IMR-90 (cell line): ENCODE data around the gene TOB2. TPM values are rescaled to one million over a fixed set of nuclear protein-coding genes. Genes with fewer than 3 reads are reported as not detected.

Experiments used
- ATAC-seq: fragments of 200-7000 bp; cut with Tn5 transposase; 2 replicates; pipeline ENCODE4 v1.9.1; 2020; ENCODE audit warnings: low read depth, mild to moderate bottlenecking, moderate library complexity
- BruUV-seq: library from RNA; stranded (reverse); fragments of 400-500 nt; replicated peaks from 2 replicates; lab custom pipeline; 2021; lab: Mats Ljungman, UMichigan
- CTCF ChIA-PET: fragments of 300-600 bp; formaldehyde crosslinking; extraction: SDS; loops from one replicate; lab custom pipeline; 2021; ENCODE audit warnings: antibody characterized with exemption; lab: Yijun Ruan, JAX
- POLR2A ChIA-PET: fragments of 300-600 bp; sonication (Branson Sonifier 250); formaldehyde crosslinking; loops from one replicate; lab custom pipeline; 2022; ENCODE audit warnings: antibody characterized with exemption; ENCODE audit not compliant: unreplicated experiment; lab: Charles Lee
- DNase-seq: peaks from one replicate; pipeline ENCODE4 v3.0.0; 2013
- H2AFZ ChIP-seq: replicated peaks from 2 replicates; pipeline ENCODE3; 2013; ENCODE audit warnings: low read length, mild to moderate bottlenecking; ENCODE audit not compliant: poor library complexity
- H2AK5ac ChIP-seq: 2 replicates; pipeline ENCODE4 v1.6.1; 2013; ENCODE audit warnings: low read depth, low read length, inconsistent platforms
- H2AK9ac ChIP-seq: replicated peaks from 2 replicates; pipeline ENCODE3; 2013; ENCODE audit warnings: mild to moderate bottlenecking, low read depth, low read length, moderate library complexity; ENCODE audit not compliant: poor library complexity
- H2BK120ac ChIP-seq: 2 replicates; pipeline ENCODE4 v1.6.1; 2013; ENCODE audit warnings: low read depth, low read length, inconsistent platforms
- H2BK15ac ChIP-seq: 3 replicates; pipeline ENCODE4 v1.6.1; 2013; ENCODE audit warnings: low read depth, low read length, inconsistent platforms
- H2BK20ac ChIP-seq: 2 replicates; pipeline ENCODE4 v1.6.1; 2013; ENCODE audit warnings: low read depth, mild to moderate bottlenecking, inconsistent platforms, low read length, moderate library complexity
- H2BK5ac ChIP-seq: 2 replicates; pipeline ENCODE4 v1.6.1; 2013; ENCODE audit warnings: mild to moderate bottlenecking, low read depth, low read length, inconsistent platforms; ENCODE audit not compliant: poor library complexity, severe bottlenecking
- H3K14ac ChIP-seq: replicated peaks from 2 replicates; pipeline ENCODE4 v1.6.1; 2013; ENCODE audit warnings: low read depth, low read length, inconsistent platforms
- H3K18ac ChIP-seq: 2 replicates; pipeline ENCODE4 v1.6.1; 2013; ENCODE audit warnings: low read depth, low read length, control low read depth
- H3K23ac ChIP-seq: 2 replicates; pipeline ENCODE4 v1.6.1; 2013; ENCODE audit warnings: low read depth, low read length, inconsistent platforms
- H3K27ac ChIP-seq: 2 replicates; pipeline ENCODE4 v1.5.1; 2013; ENCODE audit warnings: mild to moderate bottlenecking, control low read depth, low read length; ENCODE audit not compliant: insufficient read depth
- H3K27me3 ChIP-seq: 2 replicates; pipeline ENCODE4 v1.6.1; 2013; ENCODE audit warnings: low read length; ENCODE audit not compliant: control insufficient read depth, insufficient read depth
- H3K36me3 ChIP-seq: 2 replicates; pipeline ENCODE4 v1.6.1; 2013; ENCODE audit warnings: low read length, mixed read lengths; ENCODE audit not compliant: control insufficient read depth, insufficient read depth
- H3K4ac ChIP-seq: 2 replicates; pipeline ENCODE4 v1.6.1; 2013; ENCODE audit warnings: low read depth, low read length, inconsistent platforms
- H3K4me1 ChIP-seq: 2 replicates; pipeline ENCODE4 v1.6.1; 2013; ENCODE audit warnings: low read length, mixed read lengths; ENCODE audit not compliant: control insufficient read depth, insufficient read depth
- H3K4me2 ChIP-seq: 2 replicates; pipeline ENCODE4 v1.6.1; 2013; ENCODE audit warnings: low read depth, mild to moderate bottlenecking, control low read depth, low read length, moderate library complexity
- H3K4me3 ChIP-seq: 2 replicates; pipeline ENCODE4 v1.5.1; 2013; ENCODE audit warnings: low read depth, mild to moderate bottlenecking, control low read depth, low read length, moderate library complexity; ENCODE audit not compliant: insufficient read depth
- H3K56ac ChIP-seq: 2 replicates; pipeline ENCODE4 v1.6.1; 2013; ENCODE audit warnings: low read length, inconsistent platforms; ENCODE audit not compliant: insufficient read depth; ENCODE audit errors: extremely low read depth
- H3K79me1 ChIP-seq, 2 experiments: 2 replicates each; pipeline ENCODE4 v1.6.1; 2013; ENCODE audit warnings: low read length in 2 of 2, inconsistent platforms in 1 of 2, low read depth in 1 of 2
- H3K9ac ChIP-seq: 2 replicates; pipeline ENCODE4 v1.6.1; 2013; ENCODE audit warnings: low read depth, low read length, control low read depth
- H3K9me1 ChIP-seq: 2 replicates; pipeline ENCODE4 v1.6.1; 2013; ENCODE audit warnings: low read length, inconsistent platforms; ENCODE audit not compliant: insufficient read depth
- H3K9me3 ChIP-seq: 2 replicates; pipeline ENCODE4 v1.6.1; 2013; ENCODE audit warnings: low read length; ENCODE audit not compliant: control insufficient read depth, insufficient read depth
- H4K20me1 ChIP-seq: 2 replicates; pipeline ENCODE4 v1.6.1; 2013; ENCODE audit warnings: low read length, inconsistent platforms; ENCODE audit not compliant: insufficient read depth
- H4K5ac ChIP-seq: 2 replicates; pipeline ENCODE4 v1.6.1; 2013; ENCODE audit warnings: mild to moderate bottlenecking, low read depth, low read length, control low read depth
- H4K8ac ChIP-seq, 2 experiments: 2 replicates each; pipeline ENCODE4 v1.6.1; 2013; ENCODE audit warnings: low read depth in 2 of 2, low read length in 2 of 2, control low read depth in 1 of 2, inconsistent platforms in 1 of 2
- H4K91ac ChIP-seq: 2 replicates; pipeline ENCODE4 v1.6.1; 2013; ENCODE audit warnings: low read depth, low read length, inconsistent platforms; ENCODE audit not compliant: insufficient read depth
- CHD1 ChIP-seq: IDR thresholded peaks from 2 replicates; pipeline ENCODE4 v1.6.1; 2012; ENCODE audit warnings: low read depth, low read length, improper control_type of control experiment
- ELK1 ChIP-seq: fragments of 150-350 bp; IDR thresholded peaks from 2 replicates; pipeline ENCODE4 v1.6.1; 2016; ENCODE audit warnings: low read depth, mild to moderate bottlenecking, low read length, moderate library complexity, borderline replicate concordance
- FOS ChIP-seq: fragments of 150-350 bp; IDR thresholded peaks from 2 replicates; pipeline ENCODE4 v1.6.1; 2016; ENCODE audit warnings: low read depth, low read length
- MAZ ChIP-seq: IDR thresholded peaks from 2 replicates; pipeline ENCODE4 v1.6.1; 2012; ENCODE audit warnings: low read depth, mild to moderate bottlenecking, low read length, improper control_type of control experiment, moderate library complexity, borderline replicate concordance
- RAD21 ChIP-seq: IDR thresholded peaks from 2 replicates; pipeline ENCODE4 v1.6.1; 2012; ENCODE audit warnings: low read length, improper control_type of control experiment
- RCOR1 ChIP-seq: IDR thresholded peaks from 2 replicates; pipeline ENCODE4 v1.6.1; 2012; ENCODE audit warnings: mild to moderate bottlenecking, low read length, improper control_type of control experiment; ENCODE audit not compliant: insufficient replicate concordance
- RFX5 ChIP-seq: IDR thresholded peaks from 2 replicates; pipeline ENCODE4 v1.8.0; 2012; ENCODE audit warnings: low read depth, mild to moderate bottlenecking, low read length, moderate library complexity
- WGBS, 2 experiments: methylation state at CpG; one replicate each; pipeline versions ENCODE4 v1.1.5 to v1.1.7; 2013; ENCODE audit warnings: missing lambda C conversion rate in 2 of 2; ENCODE audit not compliant: insufficient read length in 1 of 2; ENCODE audit errors: extremely low coverage in 2 of 2; 5-methylcytosine and 5-hydroxymethylcytosine counted together
- dilution Hi-C: fragments of 300-500 bp; cut with HindIII; formaldehyde crosslinking; loops from one replicate; pipeline ENCODE4 v1.14.3; 2018; ENCODE audit warnings: low sequenced_read_pairs; ENCODE audit not compliant: unreplicated experiment
- in situ Hi-C: fragments of 300-500 bp; cut with MboI; formaldehyde crosslinking; loops from 3 replicates; pipeline ENCODE4 v1.14.3; 2019; ENCODE audit warnings: low sequenced_read_pairs, inconsistent platforms, mixed read lengths
- intact Hi-C: fragments of 100-400 bp; cut with micrococcal nuclease; formaldehyde crosslinking; loops from 2 replicates; pipeline ENCODE4 v1.10.0; 2022
- polyA plus RNA-seq, 3 experiments: library from polyadenylated mRNA; depleted of rRNA; stranded (reverse); fragments of >200 nt; gene quantifications; 2 replicates each; pipeline ENCODE4 v1.2.3, GENCODE V29; 2012; ENCODE audit warnings: low replicate concordance in 1 of 3
- total RNA-seq: library from RNA; depleted of rRNA; stranded (reverse); fragments of >200 nt; gene quantifications from 2 replicates; pipeline ENCODE4 v1.2.3, GENCODE V29; 2012

TOB2 gene
- total and polyA plus RNA-seq, 2 of the 4 experiments (the other 2 are of a cell fraction): 17.4 to 23.3 TPM

GRCh38 chr22:41425660-41426365, 20.8 kb downstream of the TOB2 start:
- H3K4me3 ChIP-seq: no peak overlapping the region
- no peak overlapping the region for H3K9ac ChIP-seq
- H2AK5ac ChIP-seq: no peak overlapping the region
- no peak for TF ChIP-seq RFX5
- no peak for TF ChIP-seq MAZ
- no peak for TF ChIP-seq FOS
- TF ChIP-seq RAD21: no peak
- no peak for TF ChIP-seq CHD1
- TF ChIP-seq RCOR1: no peak
- no peak for TF ChIP-seq ELK1
- no peak overlapping the region for H2AK9ac ChIP-seq
- peaks cover 14% of the 10 kb centered on the region for H3K36me3 ChIP-seq
- no peak overlapping the region for H3K14ac ChIP-seq
- H3K9me3 ChIP-seq: no peaks in the 10 kb centered on the region
- H2BK15ac ChIP-seq: no peak overlapping the region
- no peak overlapping the region for H3K23ac ChIP-seq
- H4K8ac ChIP-seq: no peak overlapping the region
- no peaks in the 10 kb centered on the region for H3K27me3 ChIP-seq
- no CpG with 5 or more reads among the region's 9 CpGs for WGBS, 2 experiments
- peaks cover 7% of the 10 kb centered on the region; the same call in 1 of the 2 replicates for H4K20me1 ChIP-seq
- H2BK5ac ChIP-seq: no peak overlapping the region
- H4K5ac ChIP-seq: no peak overlapping the region
- no peak overlapping the region for H3K18ac ChIP-seq
- intact Hi-C loops (no loop called here), in situ Hi-C loops (no loop called here), dilution Hi-C loops (no loop called here)
- ChIA-PET POLR2A (no interaction called here), CTCF (no interaction called here)
- ATAC-seq (no peak), DNase-seq (no peak)
- no peak overlapping the region for H2BK120ac ChIP-seq
- H4K91ac ChIP-seq: no peak overlapping the region
- peaks cover 8% of the 10 kb centered on the region for H3K9me1 ChIP-seq
- BruUV-seq: no TSS peak
- no peak overlapping the region for H3K4me2 ChIP-seq
- no peak overlapping the region for H3K27ac ChIP-seq
- H3K4ac ChIP-seq: no peak overlapping the region
- no peak overlapping the region for H2AFZ ChIP-seq
- H2BK20ac ChIP-seq: no peak overlapping the region
- peaks cover 0 to 5% of the 10 kb centered on the region in 2 experiments; a peak in 3 of 4 replicates for H3K79me1 ChIP-seq
- no peaks in the 10 kb centered on the region for H3K4me1 ChIP-seq
- H3K56ac ChIP-seq: no peak overlapping the region
